ENCODE measurements around the gene DNM3. TPM values are rescaled to one million over a fixed set of nuclear protein-coding genes. Genes with fewer than 3 reads are reported as not detected.

Gene DNM3
- total and polyA plus RNA-seq, 2 donors (not counting 3 experiments of a cell fraction or from before 2014, with no cell fraction given) = 1.4 to 2.5 TPM

GRCh38 chr1:172453153-172453545 is 611.9 kb downstream of the DNM3 start:
- Histone ChIP-seq H3K4me3 (replicated peaks in 1 of 3; ENCODE audit: insufficient read depth in 1 of 3, low read depth in 1 of 3, low read length in 3 of 3) (no peak overlapping the region), H3K36me3 (ENCODE audit: control insufficient read depth in 2 of 2, extremely low read depth in 1 of 2, insufficient read depth in 2 of 2, low read length in 2 of 2) (no peaks in the 10 kb centered on the region), H3K9me3 (replicated peaks; ENCODE audit: control insufficient read depth, insufficient read depth, low read length) (no peaks in the 10 kb centered on the region), H3K79me2 (ENCODE audit: control insufficient read depth, insufficient read depth, low read length) (no peaks in the 10 kb centered on the region), H3K4me1 (ENCODE audit: control insufficient read depth, extremely low read depth, insufficient read depth, low read length) (peaks cover 22% of the 10 kb centered on the region), H2AFZ (ENCODE audit: low read depth, low read length) (no peak overlapping the region), H3K9ac (replicated peaks; ENCODE audit: extremely low read depth, insufficient read depth, low read length) (no peak overlapping the region), H3K9me1 (replicated peaks; ENCODE audit: control insufficient read depth, extremely low read depth, insufficient read depth, low read length) (no peaks in the 10 kb centered on the region), H3K27me3 (ENCODE audit: control insufficient read depth in 2 of 2, insufficient read depth in 2 of 2, low read length in 2 of 2) (no peaks in the 10 kb centered on the region), H3K4me2 (ENCODE audit: insufficient read depth, low read length) (no peak overlapping the region), H4K20me1 (replicated peaks; ENCODE audit: control insufficient read depth, extremely low read depth, insufficient read depth, low read length) (no peaks in the 10 kb centered on the region), H3K27ac (ENCODE audit: insufficient read depth, low read depth, low read length) (no peak overlapping the region)
- dilution Hi-C loops (cut with MboI; ENCODE audit: extremely low pct_ligation_motif_present, low sequenced_read_pairs) = no loop called here
- ChIA-PET CTCF (interaction anchor here (1.1 to 1.4 kb wide), 2 partner anchors 13 to 267 kb away, joined by 3 to 5 read pairs; no protein-coding TSS in a partner anchor), POLR2A (no interaction called here)
- no peak for TF ChIP-seq MYC (IDR thresholded peaks at IDR 0.05; ENCODE audit: low read depth, low read length)
- no peak for TF ChIP-seq POLR2A (IDR thresholded peaks at IDR 0.05; ENCODE audit: low read depth, low read length)
- no peak for TF ChIP-seq GATA2 (IDR thresholded peaks at IDR 0.05; ENCODE audit: insufficient read depth, insufficient read length, low read depth, low read length)
- TF ChIP-seq CTCF (IDR thresholded peaks at IDR 0.05; ENCODE audit: extremely low read depth in 1 of 2, insufficient read depth in 1 of 2, low read depth in 1 of 2, low read length in 2 of 2) = no peak
- BruUV-seq (replicated peaks) = no TSS peak
- DNase-seq (ENCODE audit: low read depth, low spot score) (no peak), FAIRE-seq (no peak)
- intact Hi-C loops (cut with micrococcal nuclease) = loop anchor here (5.0 kb wide), 1 partner anchor 134 kb away; no protein-coding TSS in a partner anchor

DNA sequence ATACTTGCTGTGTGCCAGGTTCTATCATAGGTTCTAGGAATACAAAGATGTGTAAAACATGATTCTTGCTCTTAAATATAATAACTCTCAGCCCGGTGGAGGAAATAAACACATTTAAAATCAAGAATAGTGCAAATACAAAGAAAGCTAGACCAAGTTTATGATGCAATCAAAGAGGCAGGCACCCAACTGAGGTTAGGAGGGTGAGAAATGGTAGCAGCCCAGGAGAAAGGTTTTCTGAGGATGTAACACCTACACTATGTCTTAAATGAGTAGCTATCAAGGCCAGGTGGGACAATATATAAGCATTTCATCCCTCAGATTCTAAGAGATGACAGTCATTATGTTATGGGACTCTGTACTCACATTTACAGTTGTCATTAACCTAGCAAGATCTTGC is 612.3 kb downstream of the DNM3 start:
- H3K4me1 ChIP-seq (ENCODE audit: control insufficient read depth, extremely low read depth, insufficient read depth, low read length) = peaks cover 22% of the 10 kb centered on the region
- dilution Hi-C loops (cut with MboI; ENCODE audit: extremely low pct_ligation_motif_present, low sequenced_read_pairs) (no loop called here), intact Hi-C loops (cut with micrococcal nuclease) (loop anchor here (5.0 kb wide), 1 partner anchor 134 kb away; no protein-coding TSS in a partner anchor)
- no peak overlapping the region for H3K9ac ChIP-seq (replicated peaks; ENCODE audit: extremely low read depth, insufficient read depth, low read length)
- FAIRE-seq (no peak), DNase-seq (ENCODE audit: low read depth, low spot score) (no peak)
- no peaks in the 10 kb centered on the region for H4K20me1 ChIP-seq (replicated peaks; ENCODE audit: control insufficient read depth, extremely low read depth, insufficient read depth, low read length)
- no peaks in the 10 kb centered on the region for H3K36me3 ChIP-seq (ENCODE audit: control insufficient read depth in 2 of 2, extremely low read depth in 1 of 2, insufficient read depth in 2 of 2, low read length in 2 of 2)
- H3K4me3 ChIP-seq (replicated peaks in 1 of 3; ENCODE audit: insufficient read depth in 1 of 3, low read depth in 1 of 3, low read length in 3 of 3) = no peak overlapping the region
- no peak overlapping the region for H2AFZ ChIP-seq (ENCODE audit: low read depth, low read length)
- H3K9me1 ChIP-seq (replicated peaks; ENCODE audit: control insufficient read depth, extremely low read depth, insufficient read depth, low read length) = no peaks in the 10 kb centered on the region
- TF ChIP-seq POLR2A (IDR thresholded peaks at IDR 0.05; ENCODE audit: low read depth, low read length) = no peak
- TF ChIP-seq GATA2 (IDR thresholded peaks at IDR 0.05; ENCODE audit: insufficient read depth, insufficient read length, low read depth, low read length) = no peak
- no peak for TF ChIP-seq CTCF (IDR thresholded peaks at IDR 0.05; ENCODE audit: extremely low read depth in 1 of 2, insufficient read depth in 1 of 2, low read depth in 1 of 2, low read length in 2 of 2)
- TF ChIP-seq POLR2AphosphoS5 (IDR thresholded peaks at IDR 0.05; ENCODE audit: insufficient read depth, low read depth, low read length) = no peak
- TF ChIP-seq, protein P1, sequence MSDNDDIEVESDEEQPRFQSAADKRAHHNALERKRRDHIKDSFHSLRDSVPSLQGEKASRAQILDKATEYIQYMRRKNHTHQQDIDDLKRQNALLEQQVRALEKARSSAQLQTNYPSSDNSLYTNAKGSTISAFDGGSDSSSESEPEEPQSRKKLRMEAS (IDR thresholded peaks at IDR 0.05; ENCODE audit: insufficient read depth, insufficient read length) = no peak
- no peak for TF ChIP-seq EZH2 (IDR thresholded peaks at IDR 0.05; ENCODE audit: borderline replicate concordance, low read depth, low read length, severe bottlenecking)
- TF ChIP-seq JUN (IDR thresholded peaks at IDR 0.05; ENCODE audit: borderline replicate concordance, insufficient read depth, insufficient read length, low read depth) = no peak
- no peak for TF ChIP-seq FOS (IDR thresholded peaks at IDR 0.05; ENCODE audit: borderline replicate concordance, insufficient read depth, low read length)
- no peak for TF ChIP-seq MYC (IDR thresholded peaks at IDR 0.05; ENCODE audit: low read depth, low read length)
- no peak overlapping the region for H3K27ac ChIP-seq (ENCODE audit: insufficient read depth, low read depth, low read length)
- ChIA-PET POLR2A (no interaction called here), CTCF (interaction anchor here (1.4 kb wide), 1 partner anchor 266 kb away, joined by 5 read pairs; no protein-coding TSS in a partner anchor)
- no TSS peak for BruUV-seq (replicated peaks)
- H3K9me3 ChIP-seq (replicated peaks; ENCODE audit: control insufficient read depth, insufficient read depth, low read length) = no peaks in the 10 kb centered on the region
- H3K4me2 ChIP-seq (ENCODE audit: insufficient read depth, low read length) = no peak overlapping the region
- H3K27me3 ChIP-seq (ENCODE audit: control insufficient read depth in 2 of 2, insufficient read depth in 2 of 2, low read length in 2 of 2) = no peaks in the 10 kb centered on the region
- no peaks in the 10 kb centered on the region for H3K79me2 ChIP-seq (ENCODE audit: control insufficient read depth, insufficient read depth, low read length)
